Kidney epithelial cell (primary cell): ENCODE measurements around the gene MUC3A. TPM values are rescaled to one million over a fixed set of nuclear protein-coding genes. Genes with fewer than 3 reads are reported as not detected.

Source experiments
- DNase-seq: peaks from one replicate; pipeline ENCODE4 v3.0.0-alpha.2; 2010; ENCODE audit warnings: low read depth
- H3K27me3 ChIP-seq: 2 replicates; pipeline ENCODE4 v1.6.0; 2011; ENCODE audit warnings: low read length; ENCODE audit not compliant: control insufficient read depth, insufficient read depth
- H3K36me3 ChIP-seq: 2 replicates; pipeline ENCODE4 v1.5.1; 2011; ENCODE audit warnings: low read length; ENCODE audit not compliant: control insufficient read depth, insufficient read depth
- H3K4me3 ChIP-seq: 2 replicates; pipeline ENCODE4 v1.5.1; 2011; ENCODE audit warnings: low read depth, mild to moderate bottlenecking, control low read depth, low read length
- total RNA-seq: library from RNA; depleted of rRNA; stranded (reverse); fragments of >200 nt; gene quantifications from 2 replicates; pipeline ENCODE4 v1.2.3, GENCODE V29; 2015
- TF ChIP-seq, protein P1 (sequence below): IDR thresholded peaks from 2 replicates; pipeline ENCODE4 v1.5.1; 2011; ENCODE audit warnings: mild to moderate bottlenecking, moderate library complexity, low read length, control low read depth, inconsistent platforms; ENCODE audit not compliant: insufficient read depth, poor library complexity, severe bottlenecking

Gene MUC3A
- total RNA-seq, 1 donor from 2014 or later = 0.17 TPM

DNA sequence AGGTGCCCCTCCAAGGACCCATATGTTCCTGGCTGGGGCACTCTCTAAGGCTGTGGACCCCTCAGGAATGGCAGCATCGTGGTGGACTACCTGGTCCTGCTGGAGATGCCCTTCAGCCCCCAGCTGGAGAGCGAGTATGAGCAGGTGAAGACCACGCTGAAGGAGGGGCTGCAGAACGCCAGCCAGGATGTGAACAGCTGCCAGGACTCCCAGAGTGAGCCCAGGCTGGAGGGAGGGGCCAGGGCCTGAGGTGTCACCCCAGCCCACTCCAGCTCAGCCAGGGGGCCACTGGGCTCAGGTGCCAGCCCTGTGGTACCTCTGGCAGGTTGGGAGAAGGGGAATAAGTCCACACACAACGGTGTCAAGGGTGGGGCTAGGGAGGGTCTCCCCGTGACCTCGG, 15.3 kb downstream of the MUC3A start:
- TF ChIP-seq, protein P1, sequence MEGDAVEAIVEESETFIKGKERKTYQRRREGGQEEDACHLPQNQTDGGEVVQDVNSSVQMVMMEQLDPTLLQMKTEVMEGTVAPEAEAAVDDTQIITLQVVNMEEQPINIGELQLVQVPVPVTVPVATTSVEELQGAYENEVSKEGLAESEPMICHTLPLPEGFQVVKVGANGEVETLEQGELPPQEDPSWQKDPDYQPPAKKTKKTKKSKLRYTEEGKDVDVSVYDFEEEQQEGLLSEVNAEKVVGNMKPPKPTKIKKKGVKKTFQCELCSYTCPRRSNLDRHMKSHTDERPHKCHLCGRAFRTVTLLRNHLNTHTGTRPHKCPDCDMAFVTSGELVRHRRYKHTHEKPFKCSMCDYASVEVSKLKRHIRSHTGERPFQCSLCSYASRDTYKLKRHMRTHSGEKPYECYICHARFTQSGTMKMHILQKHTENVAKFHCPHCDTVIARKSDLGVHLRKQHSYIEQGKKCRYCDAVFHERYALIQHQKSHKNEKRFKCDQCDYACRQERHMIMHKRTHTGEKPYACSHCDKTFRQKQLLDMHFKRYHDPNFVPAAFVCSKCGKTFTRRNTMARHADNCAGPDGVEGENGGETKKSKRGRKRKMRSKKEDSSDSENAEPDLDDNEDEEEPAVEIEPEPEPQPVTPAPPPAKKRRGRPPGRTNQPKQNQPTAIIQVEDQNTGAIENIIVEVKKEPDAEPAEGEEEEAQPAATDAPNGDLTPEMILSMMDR = no peak
- Histone ChIP-seq H3K36me3 (no peaks in the 10 kb centered on the region), H3K4me3 (no peak overlapping the region), H3K27me3 (peaks cover 60% of the 10 kb centered on the region)
- DNase-seq = no peak

DNA sequence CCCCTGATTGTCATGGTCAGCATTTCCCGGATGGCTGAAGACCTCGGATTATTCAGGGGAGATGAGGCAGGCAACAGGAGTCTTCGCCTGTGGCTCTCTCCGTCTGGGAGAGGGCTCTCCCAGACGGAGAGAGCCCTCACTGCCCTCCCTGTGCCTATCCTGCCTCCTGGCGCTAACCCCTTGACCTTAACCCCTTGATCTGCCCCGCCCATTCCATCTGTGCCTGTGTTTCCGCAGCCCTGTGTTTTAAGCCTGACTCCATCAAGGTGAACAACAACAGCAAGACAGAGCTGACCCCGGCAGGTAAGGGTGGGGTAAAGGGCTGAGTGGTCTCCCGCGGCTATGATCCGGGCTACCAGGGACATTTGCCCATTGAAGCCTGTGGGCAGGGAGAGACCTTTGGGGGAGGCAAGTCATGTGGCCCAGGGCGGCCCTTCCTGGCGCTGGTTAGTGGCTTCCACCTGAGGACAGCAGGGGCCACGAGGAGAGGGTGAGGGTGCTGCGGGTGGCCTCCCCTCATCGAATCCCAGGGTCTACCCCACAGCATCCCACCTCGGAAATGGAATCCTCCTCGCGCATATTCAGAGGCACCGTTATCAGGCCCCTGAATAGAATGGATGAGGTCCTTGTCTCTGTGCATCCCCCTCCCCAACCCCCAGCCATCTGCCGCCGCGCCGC, 15.8 kb downstream of the MUC3A start:
- DNase-seq = no peak
- TF ChIP-seq, protein P1 = no peak
- no peaks in the 10 kb centered on the region for H3K36me3 ChIP-seq
- H3K27me3 ChIP-seq = peaks cover 61% of the 10 kb centered on the region
- no peak overlapping the region for H3K4me3 ChIP-seq

GRCh38 chr7:100965723-100966541, 16.6 kb downstream of the MUC3A start:
- TF ChIP-seq, protein P1 = peak; percentile 74
- no peak overlapping the region for H3K4me3 ChIP-seq
- H3K27me3 ChIP-seq = peaks cover 55% of the 10 kb centered on the region
- no peak for DNase-seq
- H3K36me3 ChIP-seq = no peaks in the 10 kb centered on the region

DNA sequence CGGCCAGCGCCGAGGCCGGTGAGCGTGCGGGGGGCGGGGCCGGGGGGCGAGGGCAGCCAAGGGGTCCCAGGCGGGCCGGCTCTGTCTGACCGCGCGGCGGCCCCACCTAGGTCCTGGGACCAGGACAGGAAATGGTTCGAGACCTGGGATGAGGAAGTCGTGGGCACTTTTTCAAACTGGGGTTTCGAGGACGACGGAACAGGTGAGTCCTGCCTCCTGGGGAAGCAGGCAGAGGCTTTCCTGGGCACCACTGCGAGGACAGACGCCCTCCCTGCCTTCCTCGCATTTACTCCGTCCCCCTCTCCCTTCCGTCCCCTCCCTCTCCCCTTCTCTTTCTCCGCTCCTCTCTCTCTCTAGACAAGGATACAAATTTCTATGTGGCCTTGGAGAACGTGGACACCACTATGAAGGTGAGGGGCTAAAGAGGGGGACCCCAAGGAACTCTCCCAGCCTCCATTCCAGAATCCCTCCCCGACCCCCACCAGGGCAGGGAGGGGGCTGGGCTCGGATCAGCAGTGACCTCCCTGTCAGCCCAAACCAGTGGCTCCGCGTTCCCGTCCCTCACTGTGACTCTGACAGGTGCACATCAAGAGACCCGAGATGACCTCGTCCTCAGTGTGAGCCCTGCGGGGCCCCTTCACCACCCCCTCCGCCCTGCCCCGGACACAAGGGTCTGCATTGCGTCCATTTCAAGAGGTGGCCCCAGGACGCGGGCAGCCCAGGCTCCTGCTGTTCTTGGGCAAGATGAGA, 17.4 kb downstream of the MUC3A start:
- TF ChIP-seq, protein P1 = no peak
- no peak for DNase-seq
- H3K36me3 ChIP-seq = no peaks in the 10 kb centered on the region
- H3K27me3 ChIP-seq = peaks cover 55% of the 10 kb centered on the region
- no peak overlapping the region for H3K4me3 ChIP-seq

GRCh38 chr7:100967292-100967863, 18.0 kb downstream of the MUC3A start:
- TF ChIP-seq, protein P1 = no peak
- Histone ChIP-seq H3K4me3 (no peak overlapping the region), H3K36me3 (no peaks in the 10 kb centered on the region), H3K27me3 (peaks cover 55% of the 10 kb centered on the region)
- no peak for DNase-seq
